Bladder microvascular endothelial cell (primary cell): Measurements from ENCODE around the gene SPDEF. TPM values are rescaled to one million over a fixed set of nuclear protein-coding genes. Genes with fewer than 3 reads are reported as not detected.

Experiments
- total RNA-seq: library from RNA; depleted of rRNA; stranded (reverse); fragments of >200 nt; gene quantifications from 2 replicates; pipeline ENCODE4 v1.2.3, GENCODE V29; 2014

Gene SPDEF
- not detected in 2 replicates for total RNA-seq

DNA sequence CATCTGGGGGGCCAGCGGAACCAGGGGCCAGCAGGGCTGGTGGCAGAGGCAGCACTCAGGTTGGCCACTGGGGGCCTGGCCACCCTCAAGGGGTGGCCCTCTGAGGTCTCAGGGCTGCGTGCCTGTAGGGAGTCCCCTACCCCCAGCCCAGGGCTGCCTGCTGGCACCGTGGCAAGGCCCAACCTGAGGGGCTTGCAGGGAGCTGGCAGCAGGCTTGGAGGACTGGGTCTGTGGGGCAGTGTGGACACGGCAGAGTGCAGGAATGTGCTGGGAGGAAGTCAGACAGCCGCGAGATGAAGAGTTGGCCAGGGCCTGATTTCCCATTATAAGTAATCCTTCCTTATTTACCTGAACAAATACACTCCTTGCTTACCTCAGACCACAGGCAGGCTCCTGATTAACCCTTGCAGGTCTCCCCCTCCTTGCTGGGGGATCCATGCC, at the start of gene SPDEF:
Gene SPDEF (minus strand): TSS at position 299 of the 441 bp plus-strand sequence. CDS start 11,874 bp downstream, outside the sequence.

Other genes with a start within 250 kb of the SPDEF start
- gene NUDT3, start 163.7 kb downstream of the SPDEF start, total RNA-seq = 14.7 and 22.0 TPM in 2 replicates
- gene RPS10, start 130.3 kb downstream of the SPDEF start, total RNA-seq = 973 and 1,301 TPM in 2 replicates
- gene PACSIN1, start 90.3 kb downstream of the SPDEF start, total RNA-seq = not detected in 2 replicates
- 28.3 and 60.7 TPM in 2 replicates for gene ILRUN, start 140.4 kb upstream of the SPDEF start, total RNA-seq
- 46.3 and 50.8 TPM in 2 replicates for gene SNRPC, start 201.2 kb upstream of the SPDEF start, total RNA-seq
- gene BLTP3A, start 235.8 kb upstream of the SPDEF start, total RNA-seq = 3.2 and 17.1 TPM in 2 replicates